ENCODE data around the gene GRK5.

GRK5 gene

GRCh38 chr10:119242186-119242585 is 34.8 kb downstream of the GRK5 start:
- H3K4me3 ChIP-seq (ENCODE audit: low read length): no peak overlapping the region
- TF ChIP-seq CTCF (conservative IDR thresholded peaks at IDR 0.05; ENCODE audit: low read length): no peak
- DNase-seq (ENCODE audit: low read depth): no peak

- no peak overlapping the region for H3K4me3 ChIP-seq (ENCODE audit: low read length)
- DNase-seq (ENCODE audit: low read depth): no peak
- TF ChIP-seq CTCF (conservative IDR thresholded peaks at IDR 0.05; ENCODE audit: low read length): no peak
Observed at GRCh38 chr10:119243488-119243887, 36.1 kb downstream of the GRK5 start.

- no peak for TF ChIP-seq CTCF (conservative IDR thresholded peaks at IDR 0.05; ENCODE audit: low read length)
- DNase-seq (ENCODE audit: low read depth): no peak
- H3K4me3 ChIP-seq (ENCODE audit: low read length): no peak overlapping the region
Observed at GRCh38 chr10:119243967-119244366, 36.6 kb downstream of the GRK5 start.

- DNase-seq (ENCODE audit: low read depth): no peak
- TF ChIP-seq CTCF (conservative IDR thresholded peaks at IDR 0.05; ENCODE audit: low read length): no peak
- no peak overlapping the region for H3K4me3 ChIP-seq (ENCODE audit: low read length)
Observed at GRCh38 chr10:119245272-119245671, 37.9 kb downstream of the GRK5 start.

GRCh38 chr10:119246862-119247549 is 39.6 kb downstream of the GRK5 start:
- DNase-seq (ENCODE audit: low read depth): peak; percentile 93
- H3K4me3 ChIP-seq (ENCODE audit: low read length): no peak overlapping the region
- no peak for TF ChIP-seq CTCF (conservative IDR thresholded peaks at IDR 0.05; ENCODE audit: low read length)

- no peak overlapping the region for H3K4me3 ChIP-seq (ENCODE audit: low read length)
- TF ChIP-seq CTCF (conservative IDR thresholded peaks at IDR 0.05; ENCODE audit: low read length): no peak
- DNase-seq (ENCODE audit: low read depth): no peak
Observed at GRCh38 chr10:119247550-119247894, 40.2 kb downstream of the GRK5 start.

GRCh38 chr10:119248184-119248583 is 40.8 kb downstream of the GRK5 start:
- no peak for DNase-seq (ENCODE audit: low read depth)
- no peak overlapping the region for H3K4me3 ChIP-seq (ENCODE audit: low read length)
- TF ChIP-seq CTCF (conservative IDR thresholded peaks at IDR 0.05; ENCODE audit: low read length): no peak

All from AG10803 (cell line).